ENCODE data around the gene BEAN1.

GRCh38 chr16:66440970-66441369 lies 13.9 kb downstream of the BEAN1 start:
- TF ChIP-seq CTCF (IDR thresholded peaks at IDR 0.05; ENCODE audit: insufficient read depth, low read length) (no peak), POLR2AphosphoS5 (IDR thresholded peaks at IDR 0.05; ENCODE audit: low read depth) (no peak)

Data from HL-60 (cell line).